ENCODE results near the gene HDAC9.

DNA sequence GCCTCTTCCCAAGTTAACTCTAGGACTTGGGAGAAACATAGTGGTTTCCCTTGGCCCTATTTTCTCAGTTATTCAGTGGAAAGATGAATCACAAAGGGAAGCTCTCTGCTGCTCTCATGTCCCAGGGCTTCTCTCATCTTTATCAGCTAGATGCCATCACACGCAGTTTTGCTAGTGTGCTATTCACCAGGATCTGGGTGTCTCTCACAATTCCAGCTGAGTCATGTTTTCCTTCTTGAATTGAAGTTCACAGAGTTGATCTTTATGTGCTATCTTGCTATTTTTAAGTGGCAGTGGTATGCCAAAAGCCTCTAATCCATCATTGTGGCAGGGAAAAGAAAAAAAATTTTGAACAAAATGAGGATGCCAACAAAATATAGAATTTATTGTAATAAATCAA lies 520.6 kb downstream of the HDAC9 start:
- TF ChIP-seq POLR2A (IDR thresholded peaks at IDR 0.05): no peak
- TF ChIP-seq, protein P1, sequence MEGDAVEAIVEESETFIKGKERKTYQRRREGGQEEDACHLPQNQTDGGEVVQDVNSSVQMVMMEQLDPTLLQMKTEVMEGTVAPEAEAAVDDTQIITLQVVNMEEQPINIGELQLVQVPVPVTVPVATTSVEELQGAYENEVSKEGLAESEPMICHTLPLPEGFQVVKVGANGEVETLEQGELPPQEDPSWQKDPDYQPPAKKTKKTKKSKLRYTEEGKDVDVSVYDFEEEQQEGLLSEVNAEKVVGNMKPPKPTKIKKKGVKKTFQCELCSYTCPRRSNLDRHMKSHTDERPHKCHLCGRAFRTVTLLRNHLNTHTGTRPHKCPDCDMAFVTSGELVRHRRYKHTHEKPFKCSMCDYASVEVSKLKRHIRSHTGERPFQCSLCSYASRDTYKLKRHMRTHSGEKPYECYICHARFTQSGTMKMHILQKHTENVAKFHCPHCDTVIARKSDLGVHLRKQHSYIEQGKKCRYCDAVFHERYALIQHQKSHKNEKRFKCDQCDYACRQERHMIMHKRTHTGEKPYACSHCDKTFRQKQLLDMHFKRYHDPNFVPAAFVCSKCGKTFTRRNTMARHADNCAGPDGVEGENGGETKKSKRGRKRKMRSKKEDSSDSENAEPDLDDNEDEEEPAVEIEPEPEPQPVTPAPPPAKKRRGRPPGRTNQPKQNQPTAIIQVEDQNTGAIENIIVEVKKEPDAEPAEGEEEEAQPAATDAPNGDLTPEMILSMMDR (IDR thresholded peaks at IDR 0.05): no peak
